H1 (cell line): Measurements from ENCODE around the gene TECPR2. TPM values are rescaled to one million over a fixed set of nuclear protein-coding genes. Genes with fewer than 3 reads are reported as not detected.

Experiments
- ASH2L ChIP-seq: fragments of 200-600, 300-600 bp; sonication (generic); IDR thresholded peaks from one replicate; pipeline ENCODE4 v1.7.1; 2017; ENCODE audit warnings: low read length
- ATF3 ChIP-seq: IDR thresholded peaks from 2 replicates; pipeline ENCODE4 v1.6.1; 2011; ENCODE audit warnings: low read depth, mild to moderate bottlenecking, low read length; ENCODE audit not compliant: insufficient read depth
- CBX8 ChIP-seq: fragments of 300-800, 300-1000 bp; sonication (generic); IDR thresholded peaks from 2 replicates; pipeline ENCODE4 v1.7.1; 2016; ENCODE audit warnings: low read depth, low read length, borderline replicate concordance
- CHD2 ChIP-seq: IDR thresholded peaks from 2 replicates; pipeline ENCODE4 v1.6.1; 2012; ENCODE audit warnings: low read length, improper control_type of control experiment
- EGR1 ChIP-seq: IDR thresholded peaks from 2 replicates; pipeline ENCODE4 v1.6.1; 2011; ENCODE audit warnings: low read depth, low read length, borderline replicate concordance
- EP300 ChIP-seq, 2 experiments: IDR thresholded peaks; 1 replicate in 1 of 2; 2 replicates in 1 of 2; pipeline ENCODE4 v1.6.1; 2011 to 2012; ENCODE audit warnings: low read depth in 2 of 2, low read length in 2 of 2, mild to moderate bottlenecking in 2 of 2, borderline replicate concordance in 1 of 2, inconsistent platforms in 1 of 2, moderate library complexity in 1 of 2
- GABPA ChIP-seq: IDR thresholded peaks from 2 replicates; pipeline ENCODE4 v1.6.1; 2011; ENCODE audit warnings: mild to moderate bottlenecking, low read length, moderate library complexity, borderline replicate concordance; ENCODE audit not compliant: insufficient read depth
- KDM1A ChIP-seq: fragments of 200-600, 300-600 bp; sonication (generic); IDR thresholded peaks from 2 replicates; pipeline ENCODE4 v1.7.1; 2016; ENCODE audit warnings: mild to moderate bottlenecking, low read length, borderline replicate concordance
- MAX ChIP-seq: IDR thresholded peaks from 2 replicates; pipeline ENCODE4 v1.6.1; 2012; ENCODE audit warnings: inconsistent platforms
- RAD21 ChIP-seq, 2 experiments: IDR thresholded peaks in 1 of 2; conservative IDR thresholded peaks in 1 of 2; 2 replicates each; pipeline ENCODE4 v1.6.1; 2011; ENCODE audit warnings: low read depth in 2 of 2, low read length in 2 of 2, improper control_type of control experiment in 1 of 2, inconsistent platforms in 1 of 2, mild to moderate bottlenecking in 1 of 2, moderate library complexity in 1 of 2
- SAP30 ChIP-seq: fragments of 300-600 bp; sonication (generic); IDR thresholded peaks from 2 replicates; pipeline ENCODE4 v1.7.1; 2012; ENCODE audit warnings: low read length, moderate library complexity, mild to moderate bottlenecking, inconsistent platforms; ENCODE audit not compliant: insufficient read depth, insufficient replicate concordance
- SIX5 ChIP-seq: IDR thresholded peaks from 2 replicates; pipeline ENCODE4 v1.6.1; 2011; ENCODE audit warnings: mild to moderate bottlenecking, low read depth, low read length
- SP2 ChIP-seq: IDR thresholded peaks from 2 replicates; pipeline ENCODE4 v1.6.1; 2012; ENCODE audit warnings: mild to moderate bottlenecking, low read length, inconsistent platforms
- SRF ChIP-seq: IDR thresholded peaks from 2 replicates; pipeline ENCODE4 v1.6.1; 2011; ENCODE audit warnings: mild to moderate bottlenecking, low read depth, low read length, moderate library complexity
- TBP ChIP-seq: IDR thresholded peaks from 2 replicates; pipeline ENCODE4 v1.6.1; 2011; ENCODE audit warnings: low read depth, low read length, improper control_type of control experiment
- TEAD4 ChIP-seq: IDR thresholded peaks from 2 replicates; pipeline ENCODE4 v1.6.1; 2012; ENCODE audit warnings: low read depth, low read length, inconsistent platforms, mixed read lengths
- ZNF274 ChIP-seq: IDR thresholded peaks from 2 replicates; pipeline ENCODE4 v1.7.0; 2012; ENCODE audit warnings: low read length, borderline replicate concordance; ENCODE audit errors: extremely low read depth
- polyA plus RNA-seq, 7 experiments: library from polyadenylated mRNA; depleted of rRNA in 3 of 7; stranded (reverse) in 5 of 7; unstranded in 2 of 7; fragments of >200 nt in 5 of 7; fragments of 200-250 nt in 2 of 7; gene quantifications; 1 replicate in 5 of 7; 2 replicates in 1 of 7; 4 replicates in 1 of 7; pipeline versions ENCODE4 v1.2.1 to v1.2.3, GENCODE V29; 2011 to 2013; ENCODE audit warnings: missing spikeins in 2 of 7, mixed read lengths in 2 of 7
- total RNA-seq: library from RNA; stranded (reverse); fragmentation: NEBNext Ultra II Directional; extraction: Animal tissue kit (Norgen Biotek cat#: 25700); gene quantifications from 2 replicates; pipeline ENCODE4 v1.2.1, GENCODE V29; 2021
- TF ChIP-seq, protein P1 (sequence below): IDR thresholded peaks from 2 replicates; pipeline ENCODE4 v1.6.1; 2011; ENCODE audit warnings: low read length, improper control_type of control experiment
- TF ChIP-seq, protein P2 (sequence below): IDR thresholded peaks from 2 replicates; pipeline ENCODE4 v1.6.1; 2012; ENCODE audit warnings: low read length, inconsistent platforms

TECPR2 gene
- total and polyA plus RNA-seq, 2 of the 8 experiments (the other 6 are each of a cell fraction or from before 2014, with no cell fraction given): 6.8 to 19.4 TPM

DNA sequence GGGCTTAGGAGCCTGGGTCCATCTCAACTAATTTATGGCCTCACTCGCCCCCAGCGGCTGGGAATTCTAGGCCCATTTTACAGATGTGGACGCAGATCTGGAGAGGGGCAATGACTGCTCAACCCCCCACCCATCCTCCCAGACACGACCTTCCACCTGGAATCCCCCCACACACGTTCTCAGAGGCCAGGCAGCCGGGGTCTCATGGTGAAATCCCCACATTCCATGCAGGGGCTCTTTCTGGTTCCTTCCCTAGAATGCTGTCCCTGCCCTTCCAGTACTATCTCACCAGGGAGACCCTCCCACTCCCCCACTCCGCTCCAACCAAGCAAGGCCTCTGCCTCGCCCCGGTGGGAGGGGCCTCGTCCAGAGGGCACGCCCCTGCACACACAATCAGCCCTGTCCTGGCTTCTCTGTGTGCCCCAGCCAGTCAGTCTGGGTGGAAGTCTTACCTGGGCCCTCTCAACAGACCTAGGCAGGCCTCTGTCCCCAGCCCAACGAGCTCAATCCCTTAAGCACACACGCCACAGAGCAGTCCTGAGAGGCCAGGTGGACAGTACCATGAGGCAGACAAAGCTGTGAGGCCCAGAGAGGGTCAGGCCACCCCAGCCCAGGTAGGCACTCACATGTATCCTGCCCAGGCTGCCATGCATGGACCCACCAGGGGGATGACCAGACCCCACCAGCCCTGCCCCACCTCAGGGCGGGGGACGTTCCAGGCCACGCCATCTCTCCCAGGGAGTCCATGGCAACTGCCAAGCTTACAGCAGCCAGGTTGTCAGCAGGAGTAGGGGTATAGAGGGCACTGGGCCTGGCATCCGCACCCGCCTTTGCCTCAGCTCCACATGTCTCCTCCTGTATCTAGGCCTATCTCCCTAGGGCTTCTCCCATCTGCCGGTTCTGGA lies 148.1 kb downstream of the TECPR2 start (continued):
- TF ChIP-seq RAD21 (IDR thresholded peaks at IDR 0.05 in 1 of 2, conservative IDR thresholded peaks at IDR 0.05 in 1 of 2; ENCODE audit: low read depth in 2 of 2, low read length in 2 of 2) (no peak), ASH2L (peak; percentile 37), MAX (no peak), EGR1 (no peak), KDM1A (peak; percentile 94), TEAD4 (peak; percentile 43; the same call in 1 of the 2 replicates), ATF3 (no peak), GABPA (no peak), ZNF274 (no peak), SP2 (no peak), SAP30 (no peak), SRF (no peak), SIX5 (no peak), TBP (no peak), CBX8 (no peak), EP300 (IDR thresholded peaks at IDR 0.05; ENCODE audit: borderline replicate concordance in 1 of 2, low read depth in 2 of 2, low read length in 2 of 2) (no peak), CHD2 (no peak)
- TF ChIP-seq, protein P1, sequence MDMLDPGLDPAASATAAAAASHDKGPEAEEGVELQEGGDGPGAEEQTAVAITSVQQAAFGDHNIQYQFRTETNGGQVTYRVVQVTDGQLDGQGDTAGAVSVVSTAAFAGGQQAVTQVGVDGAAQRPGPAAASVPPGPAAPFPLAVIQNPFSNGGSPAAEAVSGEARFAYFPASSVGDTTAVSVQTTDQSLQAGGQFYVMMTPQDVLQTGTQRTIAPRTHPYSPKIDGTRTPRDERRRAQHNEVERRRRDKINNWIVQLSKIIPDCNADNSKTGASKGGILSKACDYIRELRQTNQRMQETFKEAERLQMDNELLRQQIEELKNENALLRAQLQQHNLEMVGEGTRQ: no peak
- TF ChIP-seq, protein P2, sequence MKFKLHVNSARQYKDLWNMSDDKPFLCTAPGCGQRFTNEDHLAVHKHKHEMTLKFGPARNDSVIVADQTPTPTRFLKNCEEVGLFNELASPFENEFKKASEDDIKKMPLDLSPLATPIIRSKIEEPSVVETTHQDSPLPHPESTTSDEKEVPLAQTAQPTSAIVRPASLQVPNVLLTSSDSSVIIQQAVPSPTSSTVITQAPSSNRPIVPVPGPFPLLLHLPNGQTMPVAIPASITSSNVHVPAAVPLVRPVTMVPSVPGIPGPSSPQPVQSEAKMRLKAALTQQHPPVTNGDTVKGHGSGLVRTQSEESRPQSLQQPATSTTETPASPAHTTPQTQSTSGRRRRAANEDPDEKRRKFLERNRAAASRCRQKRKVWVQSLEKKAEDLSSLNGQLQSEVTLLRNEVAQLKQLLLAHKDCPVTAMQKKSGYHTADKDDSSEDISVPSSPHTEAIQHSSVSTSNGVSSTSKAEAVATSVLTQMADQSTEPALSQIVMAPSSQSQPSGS: no peak
